Pancreas (tissue), 10 donors: ENCODE measurements around the gene PLIN1. TPM values are rescaled to one million over a fixed set of nuclear protein-coding genes. Genes with fewer than 3 reads are reported as not detected.

Source experiments
- ATAC-seq, 4 donors: fragments of 200-7000 bp; cut with Tn5 transposase; one replicate each; pipeline versions ENCODE4 v1.8.0 to v1.9.1; 2020; ENCODE audit warnings: mild to moderate bottlenecking in 4 of 4, moderate library complexity in 4 of 4
- DNase-seq, 6 donors: peaks; one replicate each; pipeline ENCODE4 v3.0.0-alpha.2; 2020
- FAIRE-seq: peaks from 2 replicates; lab custom pipeline; 2012; peaks lifted over from hg19 to GRCh38; lab: Jason Lieb, UNC
- H3K27ac ChIP-seq, 4 donors: fragments of 200-600 bp; sonication (generic); 1 replicate in 3 of 4; 2 replicates in 1 of 4; pipeline versions ENCODE4 v1.5.0 to v1.8.0; 2020
- H3K27me3 ChIP-seq, 4 donors: fragments of 200-600 bp; one replicate each; pipeline ENCODE4 v1.8.0; 2021
- H3K36me3 ChIP-seq, 3 donors: fragments of 200-600 bp; sonication (generic) in 1 of 3; one replicate each; pipeline versions ENCODE4 v1.5.0 to v1.8.0; 2020 to 2021
- H3K4me1 ChIP-seq, 3 donors: fragments of 200-600 bp; one replicate each; pipeline ENCODE4 v1.8.0; 2021
- H3K4me3 ChIP-seq, 4 donors: fragments of 200-600 bp; sonication (generic) in 2 of 4; one replicate each; pipeline versions ENCODE4 v1.5.0 to v1.8.0; 2020 to 2021
- H3K9me3 ChIP-seq, 4 donors: fragments of 200-600 bp; one replicate each; pipeline ENCODE4 v1.8.0; 2021
- CTCF ChIP-seq, 4 donors: fragments of 200-600 bp; sonication (generic) in 3 of 4; IDR thresholded peaks; one replicate each; pipeline versions ENCODE4 v1.5.0 to v1.8.0; 2021; ENCODE audit warnings: antibody characterized with exemption in 4 of 4
- WGBS, 2 donors: extraction: QIAGEN DNeasy Blood & Tissue Kit; methylation state at CpG; one replicate each; pipeline ENCODE4 v1.1.7; 2013; 5-methylcytosine and 5-hydroxymethylcytosine counted together
- intact Hi-C, 3 donors: fragments of 100-400 bp; cut with DNase I; formaldehyde crosslinking; loops; one replicate each; pipeline versions ENCODE4 v1.11.1 to v1.14.2; 2022
- polyA plus RNA-seq, 2 donors: library from polyadenylated mRNA; stranded (reverse); fragments of 200-250 nt; gene quantifications; one replicate each; pipeline ENCODE4 v1.2.3, GENCODE V29; 2013
- total RNA-seq, 6 donors: library from RNA; stranded (reverse); fragmentation: NEBNext Ultra II Directional in 4 of 6; extraction: Animal tissue kit (Norgen Biotek cat#: 25700) in 4 of 6; gene quantifications; one replicate each; pipeline versions ENCODE4 v1.2.1 to v1.2.4, GENCODE V29; 2021 to 2023
- donor health status: healthy with polysubstance abuse.
- donor health status: DM: no; HTN: no; CAD: no; lungs with moderate emphysema.
- donor health status: DM: no; HTN: no; CAD: no.
- donor health status: control.
- donor health status: control.
- donor health status: Bipolar disorder and iron deficiency.
- donor health status: DM: yes; HTN: yes; CAD: no.
- donor health status: DM: no; HTN: no; CAD: no.
- donor health status: DM: no; HTN: no; CAD: no.
- donor health status: DM: yes; HTN: yes; CAD: no.

The PLIN1 gene
- total and polyA plus RNA-seq, 8 donors: 0.47 to 21.2 (median 3.2) TPM

DNA sequence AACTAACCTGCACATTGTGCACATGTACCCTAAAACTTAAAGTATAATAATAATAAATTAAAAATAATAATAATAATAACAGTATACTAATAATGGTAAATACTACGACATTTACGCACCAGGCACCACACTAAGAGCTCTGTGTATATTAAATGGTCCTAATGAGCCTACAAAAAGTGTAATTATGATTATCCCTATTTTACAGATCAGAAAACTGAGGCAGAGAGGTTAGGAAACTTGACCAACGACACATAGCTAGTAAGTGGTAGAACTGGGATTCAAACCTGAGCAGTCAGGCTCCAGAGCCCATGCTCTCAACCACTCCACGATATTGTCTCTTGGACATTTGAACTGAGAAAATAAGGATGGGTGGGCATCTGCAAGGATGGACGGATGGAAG is 38.9 kb downstream of the PLIN1 start:
- Histone ChIP-seq H3K27ac (no peak overlapping the region), H3K36me3 (no peaks in the 10 kb centered on the region), H3K4me3 (no peak overlapping the region), H3K4me1 (no peaks in the 10 kb centered on the region), H3K27me3 (no peaks in the 10 kb centered on the region), H3K9me3 (no peaks in the 10 kb centered on the region)
- DNase-seq: no peak
- 92 to 96% methylated on average over 5 of the region's 5 CpGs for WGBS, 2 donors
- intact Hi-C loops: no loop called here
- TF ChIP-seq CTCF (IDR thresholded peaks at IDR 0.05): no peak
- ATAC-seq: no peak
- no peak for FAIRE-seq

DNA sequence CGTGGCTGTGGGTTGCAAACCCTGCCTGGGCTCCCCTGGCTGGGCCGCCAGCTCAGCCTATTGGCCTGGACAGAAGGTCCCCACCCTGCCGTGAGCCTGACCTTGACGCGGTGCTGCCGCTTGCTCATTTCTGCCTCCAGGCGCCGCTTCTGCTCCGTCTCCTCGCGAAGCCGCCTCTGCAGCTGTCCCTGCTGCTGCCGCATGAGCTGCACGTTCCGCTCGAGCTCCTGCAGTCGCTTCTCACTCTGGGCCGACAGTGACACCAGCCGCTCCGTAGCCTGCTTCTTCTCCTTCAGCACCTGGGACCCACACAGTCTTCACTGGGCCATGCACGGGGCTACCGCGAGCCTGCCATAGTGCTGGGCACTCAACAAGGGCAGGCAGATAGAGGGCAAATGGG is 45.6 kb downstream of the PLIN1 start:
- intact Hi-C loops: no loop called here
- FAIRE-seq: no peak
- TF ChIP-seq CTCF (IDR thresholded peaks at IDR 0.05): no peak
- Histone ChIP-seq H3K4me1 (no peaks in the 10 kb centered on the region), H3K9me3 (no peaks in the 10 kb centered on the region), H3K36me3 (no peaks in the 10 kb centered on the region), H3K27me3 (no peaks in the 10 kb centered on the region), H3K27ac (no peak overlapping the region), H3K4me3 (no peak overlapping the region)
- ATAC-seq: no peak
- 93 to 95% methylated on average over 23 of the region's 23 CpGs for WGBS, 2 donors
- DNase-seq: no peak

- ATAC-seq: no peak
- Histone ChIP-seq H3K27me3 (no peaks in the 10 kb centered on the region), H3K36me3 (no peaks in the 10 kb centered on the region), H3K9me3 (no peaks in the 10 kb centered on the region), H3K4me3 (no peak overlapping the region), H3K4me1 (no peaks in the 10 kb centered on the region), H3K27ac (no peak overlapping the region)
- no peak for TF ChIP-seq CTCF (IDR thresholded peaks at IDR 0.05)
- 86 to 88% methylated on average over 18 of the region's 18 CpGs for WGBS, 2 donors
- no peak for FAIRE-seq
- intact Hi-C loops: no loop called here
- no peak for DNase-seq
These were observed 46.4 kb downstream of the PLIN1 start for GRCh38 chr15:89632563-89633430.

GRCh38 chr15:89631902-89632264 is 47.3 kb downstream of the PLIN1 start:
- no peak for TF ChIP-seq CTCF (IDR thresholded peaks at IDR 0.05)
- FAIRE-seq (no peak), DNase-seq (no peak), ATAC-seq (no peak)
- Histone ChIP-seq H3K9me3 (no peaks in the 10 kb centered on the region), H3K27me3 (no peaks in the 10 kb centered on the region), H3K4me3 (no peak overlapping the region), H3K27ac (no peak overlapping the region), H3K36me3 (no peaks in the 10 kb centered on the region), H3K4me1 (no peaks in the 10 kb centered on the region)
- intact Hi-C loops: no loop called here
- 82 to 86% methylated on average over 10 of the region's 10 CpGs for WGBS, 2 donors
